GM19455 (cell line): ENCODE measurements around the gene TRIM2.
A peak's percentile ranks its signal among the peaks of the same experiment; 100 is the strongest.

ENCODE experiments used
- ATAC-seq: cut with Tn5 transposase; IDR thresholded peaks from one replicate; pipeline ENCODE4 v1.9.1; 2021; ENCODE audit not compliant: unreplicated experiment

TRIM2 gene

GRCh38 chr4:153271820-153272219, 67.6 kb downstream of the TRIM2 start:
- ATAC-seq = no peak

DNA sequence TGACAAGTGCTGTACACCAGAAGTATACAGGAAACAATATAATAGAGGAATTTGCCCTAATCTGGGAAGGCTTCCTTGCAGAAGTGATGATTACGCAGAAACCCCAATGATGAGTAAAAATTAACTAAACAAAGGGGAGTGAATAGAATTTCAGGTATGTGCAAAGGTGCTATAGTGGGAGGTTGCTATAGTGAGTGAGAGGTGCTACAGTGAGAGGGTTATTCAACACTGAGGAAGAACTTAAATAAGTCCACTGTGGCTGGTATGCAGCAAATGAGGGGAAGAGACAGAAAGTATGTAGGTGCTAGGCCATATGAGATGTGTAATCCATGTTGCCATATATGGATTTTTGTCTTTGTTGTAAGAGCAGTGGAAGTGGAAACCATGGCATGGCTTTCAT, 69.5 kb downstream of the TRIM2 start:
- no peak for ATAC-seq

- ATAC-seq = no peak
Measured at GRCh38 chr4:153274967-153275366, 70.7 kb downstream of the TRIM2 start.

DNA sequence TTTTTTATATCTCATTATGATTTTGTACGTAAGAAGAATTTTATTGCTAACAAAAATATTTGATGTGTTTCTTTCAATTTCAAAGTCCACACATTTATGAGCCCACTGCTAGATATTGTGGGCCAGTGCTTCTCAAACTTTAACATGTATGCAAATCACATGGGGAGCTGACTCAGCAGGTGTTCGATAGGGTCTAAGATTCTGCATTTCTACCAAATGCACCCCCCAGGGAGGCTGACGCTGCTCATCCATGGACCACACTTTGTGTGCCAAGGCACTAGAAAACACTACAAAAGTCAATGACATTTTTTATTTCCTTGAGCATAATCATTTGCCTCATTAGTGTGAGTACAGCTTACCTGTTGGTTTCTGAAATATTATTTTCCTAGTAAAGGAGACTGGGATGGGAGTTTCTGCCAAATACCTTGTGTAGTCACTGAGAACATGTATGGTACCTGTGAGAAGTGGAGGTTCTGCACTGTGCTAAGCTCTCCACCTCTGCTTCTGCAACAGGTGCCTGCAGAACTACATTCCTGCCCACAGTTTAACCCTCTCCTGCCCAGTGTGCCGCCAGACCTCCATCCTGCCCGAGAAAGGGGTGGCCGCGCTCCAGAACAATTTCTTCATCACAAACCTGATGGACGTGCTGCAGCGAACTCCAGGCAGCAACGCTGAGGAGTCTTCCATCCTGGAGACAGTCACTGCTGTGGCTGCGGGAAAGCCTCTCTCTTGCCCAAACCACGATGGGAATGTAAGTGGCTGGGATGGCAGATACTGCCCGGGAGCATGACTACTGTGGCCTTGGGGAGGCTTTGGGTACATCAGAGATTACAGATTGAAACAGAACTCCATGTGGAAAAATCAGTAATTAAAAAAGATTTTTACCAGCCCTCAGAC, 71.4 kb downstream of the TRIM2 start:
- no peak for ATAC-seq

GRCh38 chr4:153276971-153277370, 72.7 kb downstream of the TRIM2 start:
- no peak for ATAC-seq

- no peak for ATAC-seq
Measured at GRCh38 chr4:153281476-153281875, 77.2 kb downstream of the TRIM2 start.

DNA sequence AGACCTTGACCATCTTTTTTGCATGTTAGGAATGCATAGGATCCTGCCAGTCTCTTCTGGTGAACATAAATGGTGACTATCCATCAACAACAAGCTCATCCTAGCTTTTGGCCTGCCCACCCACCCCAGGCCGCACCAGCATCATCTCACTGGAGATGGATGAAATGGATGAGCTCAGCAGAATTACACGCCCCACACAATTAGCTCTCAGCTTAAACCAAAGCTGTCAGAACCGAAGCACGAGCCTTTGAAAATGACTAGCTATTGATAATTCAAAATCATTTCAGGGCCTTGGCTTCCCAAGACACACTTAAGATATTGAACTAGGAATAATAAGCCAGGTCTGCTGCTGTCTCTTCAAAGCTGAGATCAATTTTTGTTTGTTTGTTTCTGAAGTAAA, 77.8 kb downstream of the TRIM2 start:
- ATAC-seq = no peak

- no peak for ATAC-seq
Measured at GRCh38 chr4:153283260-153283659, 79.0 kb downstream of the TRIM2 start.

GRCh38 chr4:153290134-153290533, 85.9 kb downstream of the TRIM2 start:
- ATAC-seq = no peak

DNA sequence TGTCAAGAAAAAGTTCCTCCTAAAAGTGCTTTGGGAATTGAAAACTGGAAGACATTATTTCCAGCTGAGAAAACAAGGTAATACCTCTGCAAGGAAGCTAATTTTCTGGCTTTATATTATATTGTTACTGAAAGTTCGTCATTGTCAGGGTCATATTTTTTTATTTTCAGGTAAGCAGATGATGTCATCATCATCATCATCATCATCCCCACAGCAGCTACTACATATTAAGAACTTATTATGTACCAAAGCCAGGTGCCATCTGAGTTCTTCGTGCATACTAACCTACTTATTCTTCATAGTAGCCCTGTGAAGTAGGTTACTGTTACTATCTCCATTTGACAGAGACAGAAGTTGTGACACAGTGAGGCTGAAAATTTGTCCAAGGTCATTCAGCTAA, 87.3 kb downstream of the TRIM2 start:
- no peak for ATAC-seq

- no peak for ATAC-seq
Measured at GRCh38 chr4:153292897-153293741, 88.9 kb downstream of the TRIM2 start.

DNA sequence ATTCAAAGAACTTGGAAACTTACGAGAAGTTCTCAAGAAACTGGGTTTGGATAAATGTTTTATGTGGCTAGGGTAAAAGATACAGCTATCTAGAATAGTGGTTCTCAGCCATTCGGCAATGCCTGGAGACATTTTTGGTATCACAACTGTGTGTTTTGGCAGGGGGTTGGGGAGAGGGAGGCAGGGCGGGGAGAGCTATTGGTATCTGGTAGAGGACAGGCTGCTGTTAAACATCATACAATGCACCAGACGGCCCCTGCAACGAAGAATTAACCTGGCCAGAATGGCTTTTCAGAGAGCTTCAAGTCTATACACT, 89.5 kb downstream of the TRIM2 start:
- no peak for ATAC-seq

DNA sequence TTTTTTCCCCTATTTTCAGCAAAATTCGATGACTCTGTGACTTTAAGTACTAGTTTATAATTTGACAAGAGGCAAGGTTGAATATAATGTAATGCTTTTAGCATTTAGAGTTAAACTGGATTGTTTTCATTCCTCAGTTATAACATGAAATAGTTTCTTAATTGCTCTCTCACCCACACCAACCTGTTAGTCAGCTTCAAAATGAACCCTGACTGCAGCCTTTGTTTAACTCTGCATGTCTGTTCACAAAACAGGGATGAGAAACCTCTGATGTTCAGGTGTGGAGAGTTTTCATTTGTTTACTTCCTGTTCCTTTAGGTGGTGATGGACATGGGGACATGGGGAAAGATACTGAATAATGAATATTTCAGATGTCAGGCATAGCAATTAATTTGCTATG, 90.4 kb downstream of the TRIM2 start:
- no peak for ATAC-seq

GRCh38 chr4:153295131-153295755, 91.0 kb downstream of the TRIM2 start:
- ATAC-seq = no peak

DNA sequence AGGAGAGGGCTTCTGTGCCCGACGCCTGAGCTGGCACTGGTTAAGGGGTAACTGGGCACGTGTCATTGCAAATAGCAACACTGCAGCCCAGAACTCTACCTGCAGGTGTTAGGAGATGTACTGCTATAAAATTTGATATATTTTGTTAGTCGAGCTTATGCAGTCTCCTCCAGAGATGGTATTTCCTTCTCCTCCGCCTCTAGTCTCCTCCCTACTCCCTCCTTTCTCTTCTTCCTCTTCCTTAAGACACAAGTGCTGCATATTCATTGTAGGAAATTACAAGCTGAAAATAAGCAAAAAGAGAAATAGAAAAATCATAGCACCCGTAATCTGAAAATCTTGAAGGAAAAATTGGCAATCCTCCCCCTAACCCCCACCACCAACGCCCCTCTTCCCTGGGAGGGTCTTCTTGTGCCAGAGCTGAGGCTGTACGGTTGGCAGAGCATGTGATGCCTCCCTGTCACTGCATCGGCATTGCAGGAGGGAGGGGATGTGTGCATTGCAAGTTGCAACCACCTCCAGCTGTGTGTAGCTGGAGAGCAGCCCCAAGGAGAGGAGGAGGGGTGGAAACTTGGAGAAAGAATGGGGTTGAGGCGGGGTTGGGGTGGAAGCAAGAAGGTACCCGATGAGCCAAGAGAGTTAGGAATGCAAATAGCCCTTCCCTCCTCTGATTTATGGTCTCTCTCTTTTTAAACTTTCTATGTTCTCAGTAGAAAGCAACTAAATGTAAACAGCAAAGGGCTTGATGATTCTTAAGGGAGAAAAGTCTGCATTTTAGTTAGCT, 92.0 kb downstream of the TRIM2 start:
- ATAC-seq = no peak

DNA sequence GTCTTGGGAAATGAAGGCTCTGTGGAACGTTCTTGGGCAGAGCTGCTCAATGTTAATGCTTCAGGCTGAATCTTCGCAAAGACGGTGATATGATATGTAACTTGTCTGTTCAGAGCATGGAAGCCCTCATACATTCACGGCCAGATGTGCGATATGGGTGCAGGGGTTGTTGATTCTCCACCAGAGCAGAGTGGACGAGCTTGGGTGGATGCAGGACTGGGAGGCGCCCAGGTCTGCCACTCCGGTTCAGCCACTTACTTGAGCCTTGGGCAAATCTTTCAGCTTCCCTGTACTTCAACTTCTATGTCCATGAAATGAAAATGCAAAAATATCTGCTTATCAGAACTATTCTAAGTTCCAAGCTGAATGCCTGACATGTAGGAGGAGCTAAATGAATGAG, 92.9 kb downstream of the TRIM2 start:
- ATAC-seq = no peak

- no peak for ATAC-seq
Measured at GRCh38 chr4:153310793-153311192, 106.5 kb downstream of the TRIM2 start.

DNA sequence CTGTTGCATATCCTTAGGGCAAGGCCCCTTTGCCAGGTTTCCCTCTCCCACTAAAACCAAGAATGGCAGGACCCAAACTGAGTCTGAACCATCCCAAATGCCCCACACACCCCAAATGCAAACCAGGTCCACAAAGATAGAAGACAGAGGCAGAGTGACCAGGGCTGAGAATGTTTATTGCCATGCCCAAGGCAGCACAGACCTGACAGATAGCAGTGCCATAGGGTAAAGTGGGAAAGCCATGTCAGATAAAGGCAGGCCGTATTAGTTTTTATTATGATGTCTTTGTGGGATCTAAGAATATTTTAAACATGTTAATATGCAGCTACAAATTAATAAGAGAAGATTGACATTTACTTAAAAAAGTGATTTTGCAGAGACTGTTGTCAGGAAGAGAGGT, 110.7 kb downstream of the TRIM2 start:
- ATAC-seq = no peak

DNA sequence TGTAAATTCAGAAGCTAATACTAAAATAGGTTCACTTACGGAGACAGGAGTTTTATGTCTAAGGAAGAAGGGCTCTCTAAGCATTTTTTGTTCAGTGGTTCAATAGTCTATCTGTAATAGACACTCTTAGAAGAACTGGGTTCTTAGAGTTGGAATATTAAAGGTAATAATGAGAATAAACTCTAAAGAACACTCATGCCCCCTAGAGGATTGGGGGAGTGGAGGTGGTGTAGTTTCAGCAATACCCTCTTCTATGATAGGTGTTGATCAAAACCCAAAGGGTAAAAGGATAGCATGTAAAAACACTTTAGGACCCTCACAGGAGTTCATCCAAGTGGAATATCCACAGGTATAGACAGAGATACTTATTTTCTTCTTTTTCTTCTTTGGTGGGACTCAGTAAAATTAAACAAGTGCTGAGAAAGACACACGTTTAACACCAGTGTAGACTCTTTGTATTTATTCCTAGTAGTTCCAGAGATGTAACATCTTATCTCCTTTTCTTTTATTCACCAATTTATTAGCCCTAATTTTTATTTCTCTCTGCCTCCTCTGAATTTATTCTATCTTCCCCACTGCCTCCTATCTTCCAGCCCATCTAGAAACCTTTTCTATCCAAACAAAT, 114.6 kb downstream of the TRIM2 start:
- peak; percentile 61 for ATAC-seq

- no peak for ATAC-seq
Measured at GRCh38 chr4:153322791-153323190, 118.5 kb downstream of the TRIM2 start.

- ATAC-seq = no peak
Measured at GRCh38 chr4:153324046-153324445, 119.8 kb downstream of the TRIM2 start.
